Mesenchymal stem cell (in vitro differentiated cells and primary cell): ENCODE results near the gene EMILIN3.

ENCODE experiments used
- DNase-seq: peaks from one replicate; pipeline ENCODE4 v3.0.0-alpha.2; 2013
- H2AFZ ChIP-seq: one replicate; pipeline ENCODE4 v1.6.1; 2013; ENCODE audit warnings: low read depth, mild to moderate bottlenecking, control low read depth, inconsistent platforms, low read length, moderate library complexity
- H2AK5ac ChIP-seq: 2 replicates; pipeline ENCODE4 v1.6.1; 2013; ENCODE audit warnings: low read length, moderate library complexity, mild to moderate bottlenecking, inconsistent platforms; ENCODE audit not compliant: severe bottlenecking
- H2BK120ac ChIP-seq: one replicate; pipeline ENCODE4 v1.6.1; 2013; ENCODE audit warnings: low read depth, mild to moderate bottlenecking, inconsistent platforms, low read length, moderate library complexity
- H2BK12ac ChIP-seq, 2 experiments: one replicate each; pipeline ENCODE4 v1.6.1; 2013; ENCODE audit warnings: inconsistent platforms in 2 of 2, low read length in 2 of 2, mild to moderate bottlenecking in 2 of 2, moderate library complexity in 2 of 2, control low read depth in 1 of 2
- H2BK15ac ChIP-seq: one replicate; pipeline ENCODE4 v1.6.1; 2013; ENCODE audit warnings: mild to moderate bottlenecking, low read depth, inconsistent platforms; ENCODE audit not compliant: poor library complexity, severe bottlenecking
- H2BK5ac ChIP-seq: 2 replicates; pipeline ENCODE4 v1.6.1; 2013; ENCODE audit warnings: low read depth, mild to moderate bottlenecking, low read length, control low read depth, inconsistent platforms; ENCODE audit not compliant: poor library complexity, severe bottlenecking
- H3K14ac ChIP-seq, 2 experiments: one replicate each; pipeline ENCODE4 v1.6.1; 2013; ENCODE audit warnings: inconsistent platforms in 2 of 2, low read length in 2 of 2, control low read depth in 1 of 2, mild to moderate bottlenecking in 1 of 2, moderate library complexity in 1 of 2
- H3K18ac ChIP-seq, 2 experiments: one replicate each; pipeline ENCODE4 v1.6.1; 2013; ENCODE audit warnings: inconsistent platforms in 2 of 2, low read length in 2 of 2, control low read depth in 1 of 2, low read depth in 1 of 2, mild to moderate bottlenecking in 1 of 2
- H3K23ac ChIP-seq, 2 experiments: one replicate each; pipeline ENCODE4 v1.6.1; 2013; ENCODE audit warnings: inconsistent platforms in 2 of 2, low read length in 2 of 2, mild to moderate bottlenecking in 2 of 2, moderate library complexity in 2 of 2, control low read depth in 1 of 2
- H3K27ac ChIP-seq: 2 replicates; pipeline ENCODE4 v1.5.1; 2013; ENCODE audit warnings: mild to moderate bottlenecking, moderate library complexity, low read length, control low read depth, inconsistent platforms; ENCODE audit not compliant: poor library complexity, severe bottlenecking
- H3K27me3 ChIP-seq, 2 experiments: 2 replicates each; pipeline versions ENCODE4 v1.6.1 to v1.7.0; 2013; ENCODE audit warnings: low read length in 2 of 2, mild to moderate bottlenecking in 2 of 2, moderate library complexity in 2 of 2, control low read depth in 1 of 2, inconsistent platforms in 1 of 2; ENCODE audit not compliant: control insufficient read depth in 1 of 2, insufficient read depth in 1 of 2
- H3K36me3 ChIP-seq, 2 experiments: 2 replicates each; pipeline versions ENCODE4 v1.6.1 to v1.7.0; 2013; ENCODE audit warnings: low read length in 2 of 2, control low read depth in 1 of 2, inconsistent platforms in 1 of 2, low read depth in 1 of 2, mild to moderate bottlenecking in 1 of 2; ENCODE audit not compliant: insufficient read depth in 2 of 2, control insufficient read depth in 1 of 2
- H3K4ac ChIP-seq, 2 experiments: one replicate each; pipeline ENCODE4 v1.6.1; 2013; ENCODE audit warnings: inconsistent platforms in 2 of 2, low read length in 2 of 2, mild to moderate bottlenecking in 2 of 2, moderate library complexity in 2 of 2, control low read depth in 1 of 2, low read depth in 1 of 2
- H3K4me1 ChIP-seq: 2 replicates; pipeline ENCODE4 v1.6.1; 2013; ENCODE audit warnings: low read depth, low read length, control low read depth; ENCODE audit not compliant: control insufficient read depth, insufficient read depth
- H3K4me2 ChIP-seq: 2 replicates; pipeline ENCODE4 v1.6.1; 2013; ENCODE audit warnings: low read length, mild to moderate bottlenecking, inconsistent platforms; ENCODE audit not compliant: poor library complexity, severe bottlenecking
- H3K4me3 ChIP-seq, 2 experiments: 2 replicates each; pipeline versions ENCODE4 v1.5.1 to v1.7.0; 2013; ENCODE audit warnings: low read length in 2 of 2, mild to moderate bottlenecking in 2 of 2, control low read depth in 1 of 2, low read depth in 1 of 2; ENCODE audit not compliant: insufficient read depth in 1 of 2
- H3K79me1 ChIP-seq: replicated peaks from 2 replicates; pipeline ENCODE4 v1.6.1; 2013; ENCODE audit warnings: mild to moderate bottlenecking, control low read depth, low read length, inconsistent platforms; ENCODE audit not compliant: poor library complexity, severe bottlenecking
- H3K9ac ChIP-seq: 2 replicates; pipeline ENCODE4 v1.7.0; 2013; ENCODE audit warnings: mild to moderate bottlenecking, low read length, moderate library complexity
- H3K9me3 ChIP-seq: 2 replicates; pipeline ENCODE4 v1.7.0; 2013; ENCODE audit warnings: mild to moderate bottlenecking, low read length; ENCODE audit not compliant: control insufficient read depth
- H4K8ac ChIP-seq: one replicate; pipeline ENCODE4 v1.6.1; 2013; ENCODE audit warnings: inconsistent platforms, mild to moderate bottlenecking, low read length, moderate library complexity
- H4K91ac ChIP-seq: one replicate; pipeline ENCODE4 v1.6.1; 2013; ENCODE audit warnings: mild to moderate bottlenecking, low read length, inconsistent platforms
- WGBS: methylation state at CpG from one replicate; pipeline ENCODE4 v1.1.7; 2013; ENCODE audit warnings: mixed read lengths; 5-methylcytosine and 5-hydroxymethylcytosine counted together

Gene EMILIN3

DNA sequence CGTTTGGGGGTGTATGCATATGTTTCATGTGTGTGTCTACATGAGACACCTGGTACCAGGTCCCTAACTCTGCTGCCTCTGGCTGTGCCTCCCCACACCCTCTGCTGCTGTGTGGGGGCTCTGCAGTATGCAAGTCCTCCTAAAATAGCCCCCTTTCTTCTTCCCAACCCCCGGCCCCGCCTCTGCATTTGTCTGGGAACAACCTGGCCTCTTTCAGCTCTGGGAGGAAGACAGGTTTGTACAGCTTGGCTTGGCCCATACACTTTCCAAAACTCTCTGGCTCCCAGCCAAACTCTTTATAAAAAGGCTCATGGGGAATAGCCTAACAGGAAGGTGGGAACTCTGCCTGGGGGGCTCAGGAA is 27.1 kb upstream of the EMILIN3 start:
- Histone ChIP-seq H2AK5ac (no peak overlapping the region), H4K8ac (no peak overlapping the region), H2AFZ (no peak overlapping the region), H2BK12ac (no peak overlapping the region), H3K27me3 (peaks cover 6 to 14% of the 10 kb centered on the region in 2 experiments), H3K9ac (no peak overlapping the region), H3K4me3 (no peak overlapping the region), H2BK5ac (no peak overlapping the region), H3K4me2 (no peak overlapping the region), H3K27ac (no peak overlapping the region), H3K4me1 (no peaks in the 10 kb centered on the region), H3K23ac (no peak overlapping the region), H3K9me3 (no peaks in the 10 kb centered on the region), H2BK120ac (no peak overlapping the region), H3K18ac (no peak overlapping the region), H3K36me3 (no peaks in the 10 kb centered on the region), H3K14ac (no peak overlapping the region), H2BK15ac (no peak overlapping the region), H4K91ac (no peak overlapping the region), H3K4ac (no peak overlapping the region), H3K79me1 (no peaks in the 10 kb centered on the region)
- no peak for DNase-seq
- WGBS = 83% methylated on average over 3 of the region's 3 CpGs

GRCh38 chr20:41392871-41393704 is 26.5 kb upstream of the EMILIN3 start:
- H2BK15ac ChIP-seq = no peak overlapping the region
- peaks cover 6 to 18% of the 10 kb centered on the region in 2 experiments for H3K27me3 ChIP-seq
- H3K4ac ChIP-seq = no peak overlapping the region
- peak overlapping the region in 1 of 2 experiments; percentile 85 for H3K14ac ChIP-seq
- H2BK120ac ChIP-seq = no peak overlapping the region
- H4K91ac ChIP-seq = peak overlapping the region; percentile 39
- H2BK5ac ChIP-seq = no peak overlapping the region
- no peak overlapping the region for H3K4me3 ChIP-seq
- peak overlapping the region in 1 of 2 experiments; percentile 21 for H3K18ac ChIP-seq
- H4K8ac ChIP-seq = peak overlapping the region; percentile 59
- no peak overlapping the region for H2AK5ac ChIP-seq
- no peaks in the 10 kb centered on the region for H3K4me1 ChIP-seq
- no peak overlapping the region for H3K23ac ChIP-seq
- H2BK12ac ChIP-seq = no peak overlapping the region
- no peak overlapping the region for H3K9ac ChIP-seq
- 71% methylated on average over 12 of the region's 12 CpGs for WGBS
- no peaks in the 10 kb centered on the region for H3K79me1 ChIP-seq
- DNase-seq = no peak
- no peak overlapping the region for H2AFZ ChIP-seq
- no peak overlapping the region for H3K4me2 ChIP-seq
- no peak overlapping the region for H3K27ac ChIP-seq
- H3K36me3 ChIP-seq = no peaks in the 10 kb centered on the region
- H3K9me3 ChIP-seq = no peaks in the 10 kb centered on the region

GRCh38 chr20:41392295-41392694 is 25.7 kb upstream of the EMILIN3 start:
- peaks cover 14 to 25% of the 10 kb centered on the region in 2 experiments for H3K27me3 ChIP-seq
- H4K91ac ChIP-seq = no peak overlapping the region
- no peak overlapping the region for H3K18ac ChIP-seq
- DNase-seq = no peak
- H3K4me2 ChIP-seq = no peak overlapping the region
- H3K36me3 ChIP-seq = no peaks in the 10 kb centered on the region
- 100% methylated on average over 1 of the region's 1 CpG for WGBS
- H3K79me1 ChIP-seq = no peaks in the 10 kb centered on the region
- H3K9ac ChIP-seq = no peak overlapping the region
- no peaks in the 10 kb centered on the region for H3K9me3 ChIP-seq
- H3K23ac ChIP-seq = no peak overlapping the region
- no peak overlapping the region for H4K8ac ChIP-seq
- H2AK5ac ChIP-seq = no peak overlapping the region
- H2BK12ac ChIP-seq = no peak overlapping the region
- H2BK15ac ChIP-seq = no peak overlapping the region
- no peak overlapping the region for H2AFZ ChIP-seq
- peaks cover 2% of the 10 kb centered on the region for H3K4me1 ChIP-seq
- H3K14ac ChIP-seq = no peak overlapping the region
- no peak overlapping the region for H3K4me3 ChIP-seq
- H2BK120ac ChIP-seq = no peak overlapping the region
- H3K27ac ChIP-seq = no peak overlapping the region
- H3K4ac ChIP-seq = no peak overlapping the region
- H2BK5ac ChIP-seq = no peak overlapping the region

- no peak overlapping the region for H3K27ac ChIP-seq
- no peak overlapping the region for H3K4ac ChIP-seq
- no peak overlapping the region for H2BK12ac ChIP-seq
- H3K23ac ChIP-seq = no peak overlapping the region
- no peak overlapping the region for H2AFZ ChIP-seq
- H4K8ac ChIP-seq = no peak overlapping the region
- no peak overlapping the region for H2BK15ac ChIP-seq
- no peak for DNase-seq
- no peak overlapping the region for H3K18ac ChIP-seq
- peaks cover 2% of the 10 kb centered on the region for H3K4me1 ChIP-seq
- H3K9ac ChIP-seq = no peak overlapping the region
- H3K4me3 ChIP-seq = no peak overlapping the region
- H3K9me3 ChIP-seq = no peaks in the 10 kb centered on the region
- no peak overlapping the region for H2AK5ac ChIP-seq
- H3K14ac ChIP-seq = no peak overlapping the region
- H3K79me1 ChIP-seq = no peaks in the 10 kb centered on the region
- H4K91ac ChIP-seq = no peak overlapping the region
- no peak overlapping the region for H2BK5ac ChIP-seq
- no peak overlapping the region for H2BK120ac ChIP-seq
- WGBS = 90% methylated on average over 10 of the region's 10 CpGs
- no peaks in the 10 kb centered on the region for H3K36me3 ChIP-seq
- peaks cover 16 to 25% of the 10 kb centered on the region in 2 experiments for H3K27me3 ChIP-seq
- no peak overlapping the region for H3K4me2 ChIP-seq
These were observed 25.0 kb upstream of the EMILIN3 start for GRCh38 chr20:41391587-41392001.
